LNCaP clone FGC (cell line): Measurements from ENCODE around the gene SBF2.

Experiments
- DNase-seq: peaks from one replicate; pipeline ENCODE4 v3.0.0-alpha.2; 2011; ENCODE audit warnings: low read depth
- H3K4me3 ChIP-seq: 2 replicates; pipeline ENCODE4 v1.5.1; 2011; ENCODE audit warnings: mild to moderate bottlenecking, low read depth, low read length, control low read depth
- CTCF ChIP-seq: IDR thresholded peaks from 2 replicates; pipeline ENCODE4 v1.5.1; 2012; ENCODE audit warnings: mild to moderate bottlenecking; ENCODE audit not compliant: control insufficient read depth, insufficient read depth; ENCODE audit errors: extremely low read depth

Gene SBF2

GRCh38 chr11:9839550-9839949 lies 454.5 kb downstream of the SBF2 start:
- DNase-seq = no peak
- no peak for TF ChIP-seq CTCF

GRCh38 chr11:9838961-9839360 lies 455.1 kb downstream of the SBF2 start:
- no peak for DNase-seq
- TF ChIP-seq CTCF = no peak
- H3K4me3 ChIP-seq = no peak overlapping the region

More at GRCh38 chr11:9839550-9839949, 454.5 kb downstream of the SBF2 start:
- H3K4me3 ChIP-seq = no peak overlapping the region

- no peak for TF ChIP-seq CTCF
- no peak for DNase-seq
- H3K4me3 ChIP-seq = no peak overlapping the region
These were observed 455.8 kb downstream of the SBF2 start for GRCh38 chr11:9838229-9838628.

- DNase-seq = no peak
- no peak overlapping the region for H3K4me3 ChIP-seq
- TF ChIP-seq CTCF = no peak
These were observed 459.7 kb downstream of the SBF2 start for GRCh38 chr11:9834291-9834690.

- no peak for DNase-seq
- H3K4me3 ChIP-seq = no peak overlapping the region
- no peak for TF ChIP-seq CTCF
These were observed 462.9 kb downstream of the SBF2 start for GRCh38 chr11:9831122-9831521.

GRCh38 chr11:9827708-9828107 lies 466.3 kb downstream of the SBF2 start:
- DNase-seq = no peak
- no peak overlapping the region for H3K4me3 ChIP-seq
- TF ChIP-seq CTCF = no peak

GRCh38 chr11:9826390-9826789 lies 467.6 kb downstream of the SBF2 start:
- H3K4me3 ChIP-seq = no peak overlapping the region
- TF ChIP-seq CTCF = no peak
- DNase-seq = no peak
